ENCODE data around the gene ABCA9.

ABCA9 gene, protein sequence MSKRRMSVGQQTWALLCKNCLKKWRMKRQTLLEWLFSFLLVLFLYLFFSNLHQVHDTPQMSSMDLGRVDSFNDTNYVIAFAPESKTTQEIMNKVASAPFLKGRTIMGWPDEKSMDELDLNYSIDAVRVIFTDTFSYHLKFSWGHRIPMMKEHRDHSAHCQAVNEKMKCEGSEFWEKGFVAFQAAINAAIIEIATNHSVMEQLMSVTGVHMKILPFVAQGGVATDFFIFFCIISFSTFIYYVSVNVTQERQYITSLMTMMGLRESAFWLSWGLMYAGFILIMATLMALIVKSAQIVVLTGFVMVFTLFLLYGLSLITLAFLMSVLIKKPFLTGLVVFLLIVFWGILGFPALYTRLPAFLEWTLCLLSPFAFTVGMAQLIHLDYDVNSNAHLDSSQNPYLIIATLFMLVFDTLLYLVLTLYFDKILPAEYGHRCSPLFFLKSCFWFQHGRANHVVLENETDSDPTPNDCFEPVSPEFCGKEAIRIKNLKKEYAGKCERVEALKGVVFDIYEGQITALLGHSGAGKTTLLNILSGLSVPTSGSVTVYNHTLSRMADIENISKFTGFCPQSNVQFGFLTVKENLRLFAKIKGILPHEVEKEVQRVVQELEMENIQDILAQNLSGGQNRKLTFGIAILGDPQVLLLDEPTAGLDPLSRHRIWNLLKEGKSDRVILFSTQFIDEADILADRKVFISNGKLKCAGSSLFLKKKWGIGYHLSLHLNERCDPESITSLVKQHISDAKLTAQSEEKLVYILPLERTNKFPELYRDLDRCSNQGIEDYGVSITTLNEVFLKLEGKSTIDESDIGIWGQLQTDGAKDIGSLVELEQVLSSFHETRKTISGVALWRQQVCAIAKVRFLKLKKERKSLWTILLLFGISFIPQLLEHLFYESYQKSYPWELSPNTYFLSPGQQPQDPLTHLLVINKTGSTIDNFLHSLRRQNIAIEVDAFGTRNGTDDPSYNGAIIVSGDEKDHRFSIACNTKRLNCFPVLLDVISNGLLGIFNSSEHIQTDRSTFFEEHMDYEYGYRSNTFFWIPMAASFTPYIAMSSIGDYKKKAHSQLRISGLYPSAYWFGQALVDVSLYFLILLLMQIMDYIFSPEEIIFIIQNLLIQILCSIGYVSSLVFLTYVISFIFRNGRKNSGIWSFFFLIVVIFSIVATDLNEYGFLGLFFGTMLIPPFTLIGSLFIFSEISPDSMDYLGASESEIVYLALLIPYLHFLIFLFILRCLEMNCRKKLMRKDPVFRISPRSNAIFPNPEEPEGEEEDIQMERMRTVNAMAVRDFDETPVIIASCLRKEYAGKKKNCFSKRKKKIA (N-terminal part only)

DNA sequence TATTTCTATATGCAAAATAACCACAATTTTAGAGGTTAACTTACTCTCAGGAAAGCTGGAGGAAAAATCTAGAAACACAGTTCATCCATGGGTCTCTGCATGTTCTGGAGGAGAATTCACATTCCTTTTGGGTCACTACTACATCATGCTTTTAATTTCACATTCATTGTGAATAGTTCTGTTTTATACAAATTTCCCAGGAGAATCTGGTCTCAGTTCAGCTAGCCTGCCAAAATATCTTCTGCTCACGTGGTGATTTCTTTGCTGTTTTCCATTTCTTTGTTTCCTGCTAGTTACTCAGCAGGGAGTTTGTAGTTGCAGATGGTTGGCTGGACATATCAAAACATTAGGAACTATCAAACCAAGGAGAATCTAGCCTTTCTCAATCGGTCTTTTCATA lies at the start of gene ABCA9:
Gene ABCA9 (minus strand): TSS at position 106 of the 400 bp plus-strand sequence. CDS start 9,801 bp downstream, outside the sequence.
- TF ChIP-seq, protein P1, sequence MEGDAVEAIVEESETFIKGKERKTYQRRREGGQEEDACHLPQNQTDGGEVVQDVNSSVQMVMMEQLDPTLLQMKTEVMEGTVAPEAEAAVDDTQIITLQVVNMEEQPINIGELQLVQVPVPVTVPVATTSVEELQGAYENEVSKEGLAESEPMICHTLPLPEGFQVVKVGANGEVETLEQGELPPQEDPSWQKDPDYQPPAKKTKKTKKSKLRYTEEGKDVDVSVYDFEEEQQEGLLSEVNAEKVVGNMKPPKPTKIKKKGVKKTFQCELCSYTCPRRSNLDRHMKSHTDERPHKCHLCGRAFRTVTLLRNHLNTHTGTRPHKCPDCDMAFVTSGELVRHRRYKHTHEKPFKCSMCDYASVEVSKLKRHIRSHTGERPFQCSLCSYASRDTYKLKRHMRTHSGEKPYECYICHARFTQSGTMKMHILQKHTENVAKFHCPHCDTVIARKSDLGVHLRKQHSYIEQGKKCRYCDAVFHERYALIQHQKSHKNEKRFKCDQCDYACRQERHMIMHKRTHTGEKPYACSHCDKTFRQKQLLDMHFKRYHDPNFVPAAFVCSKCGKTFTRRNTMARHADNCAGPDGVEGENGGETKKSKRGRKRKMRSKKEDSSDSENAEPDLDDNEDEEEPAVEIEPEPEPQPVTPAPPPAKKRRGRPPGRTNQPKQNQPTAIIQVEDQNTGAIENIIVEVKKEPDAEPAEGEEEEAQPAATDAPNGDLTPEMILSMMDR (IDR thresholded peaks at IDR 0.05; ENCODE audit: extremely low read depth, insufficient read depth, missing control alignments): no peak
- DNase-seq (ENCODE audit: low spot score): no peak
- in situ Hi-C loops (cut with MboI; ENCODE audit: low pct_unique_long_range_greater_than_20kb, low sequenced_read_pairs, unreplicated experiment): no loop called here

DNA sequence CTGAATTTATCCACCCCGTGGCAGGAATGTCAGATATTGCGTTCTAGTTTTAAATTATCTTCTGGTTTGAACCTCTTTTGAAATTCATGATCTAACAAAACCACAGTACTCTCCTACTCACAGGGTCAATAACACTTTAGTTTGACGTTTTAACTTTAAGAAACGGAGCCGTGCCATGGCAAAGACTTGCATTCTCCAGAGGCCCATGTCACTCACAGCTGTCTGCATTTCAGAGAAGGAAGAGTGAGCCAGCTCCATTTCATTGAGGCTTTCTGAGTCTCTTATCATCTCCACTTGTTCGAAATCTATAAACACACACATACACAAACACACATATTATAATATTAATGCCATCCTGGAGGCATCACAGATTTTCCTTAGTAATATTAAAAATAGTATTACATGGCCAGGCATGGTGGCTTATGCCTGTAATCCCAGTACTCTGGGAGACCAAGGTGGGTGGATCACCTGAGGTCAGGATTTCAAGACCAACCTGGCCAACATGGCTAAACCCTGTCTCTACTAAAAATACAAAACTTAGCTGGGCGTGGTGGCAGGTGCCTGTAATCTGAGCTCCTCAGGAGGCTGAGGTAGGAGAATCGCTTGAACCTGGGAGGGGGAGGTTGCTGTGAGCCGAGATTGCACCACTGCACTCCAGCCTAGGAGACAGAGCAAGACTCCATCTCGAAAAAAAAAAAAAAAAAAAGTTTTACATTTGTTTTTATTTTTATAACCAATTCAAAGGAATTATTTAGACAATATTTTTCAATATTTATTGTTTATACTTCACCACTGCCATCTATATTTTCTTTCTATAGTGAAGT lies 45.4 kb upstream of the ABCA9 start:
- DNase-seq (ENCODE audit: low spot score): no peak
- TF ChIP-seq, protein P1 (IDR thresholded peaks at IDR 0.05; ENCODE audit: extremely low read depth, insufficient read depth, missing control alignments): no peak
- in situ Hi-C loops (cut with MboI; ENCODE audit: low pct_unique_long_range_greater_than_20kb, low sequenced_read_pairs, unreplicated experiment): no loop called here

DNA sequence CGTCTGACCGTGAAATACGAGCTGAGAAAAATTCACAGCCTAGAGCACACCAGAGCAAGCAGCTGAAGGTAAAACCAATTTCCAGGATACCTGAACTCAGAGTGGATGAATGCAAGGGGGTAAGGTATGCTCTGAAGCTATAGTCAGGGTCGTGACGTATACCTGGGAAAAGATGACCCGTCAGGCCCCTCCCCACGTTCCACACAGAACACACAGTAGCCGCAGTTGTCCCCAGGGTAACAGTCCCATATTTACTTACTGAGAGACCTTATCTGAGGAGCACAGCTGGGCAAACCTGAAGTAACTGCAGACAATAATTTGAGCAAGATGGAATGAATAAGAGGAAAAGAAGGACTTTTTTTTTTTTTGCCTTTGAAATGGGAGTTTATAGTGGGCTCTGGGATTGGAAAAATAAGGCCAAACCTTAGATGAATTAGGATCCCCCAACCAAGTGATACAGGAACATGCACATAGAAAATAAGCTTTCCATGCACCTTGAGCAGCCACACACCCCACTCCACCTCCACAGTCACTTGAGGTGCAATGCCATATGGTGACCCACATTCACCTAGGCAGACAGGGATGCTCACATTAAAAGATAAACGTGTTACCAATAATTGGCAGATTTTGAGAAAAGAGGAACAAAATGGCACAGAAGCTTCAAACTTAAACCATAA lies 43.0 kb upstream of the ABCA9 start:
- in situ Hi-C loops (cut with MboI; ENCODE audit: low pct_unique_long_range_greater_than_20kb, low sequenced_read_pairs, unreplicated experiment): no loop called here
- no peak for DNase-seq (ENCODE audit: low spot score)
- TF ChIP-seq, protein P1 (IDR thresholded peaks at IDR 0.05; ENCODE audit: extremely low read depth, insufficient read depth, missing control alignments): no peak

DNA sequence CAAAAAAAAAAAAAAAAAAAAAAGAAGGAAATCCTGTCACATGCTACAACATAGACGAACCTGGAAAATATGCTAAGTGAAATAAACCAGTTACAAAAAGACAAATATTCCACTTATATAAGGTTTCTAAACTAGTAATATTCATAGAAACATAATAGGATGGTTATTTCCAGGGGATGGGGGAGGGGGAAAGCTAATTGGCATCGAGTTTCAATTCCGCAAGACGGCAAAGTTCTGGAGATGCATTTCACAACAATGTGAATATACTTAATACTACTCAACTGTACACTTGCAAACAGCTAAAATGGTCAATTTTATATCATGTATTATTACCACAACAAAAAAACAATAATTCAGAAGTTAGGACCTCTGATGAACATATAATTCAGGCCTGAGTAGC lies 37.9 kb upstream of the ABCA9 start:
- TF ChIP-seq, protein P1 (IDR thresholded peaks at IDR 0.05; ENCODE audit: extremely low read depth, insufficient read depth, missing control alignments): no peak
- no peak for DNase-seq (ENCODE audit: low spot score)
- in situ Hi-C loops (cut with MboI; ENCODE audit: low pct_unique_long_range_greater_than_20kb, low sequenced_read_pairs, unreplicated experiment): no loop called here

DNA sequence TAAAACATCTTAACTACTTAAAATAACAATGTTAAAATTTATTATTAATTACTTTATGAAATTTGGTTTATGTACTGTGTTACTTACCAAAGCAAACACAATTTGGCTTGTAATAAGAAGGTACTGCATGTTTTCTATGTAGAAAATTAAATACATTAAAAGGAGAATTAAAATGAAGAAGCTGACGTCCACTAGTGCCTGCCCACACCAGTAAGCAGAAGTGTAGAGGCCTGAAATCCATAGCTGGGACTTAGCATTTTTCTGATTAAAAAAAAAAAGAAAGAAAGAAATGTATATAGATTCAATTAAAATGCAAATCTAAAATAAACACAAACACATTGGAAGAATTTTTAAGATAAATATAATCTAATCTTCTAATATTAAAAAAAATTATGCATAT lies 35.8 kb upstream of the ABCA9 start:
- in situ Hi-C loops (cut with MboI; ENCODE audit: low pct_unique_long_range_greater_than_20kb, low sequenced_read_pairs, unreplicated experiment): no loop called here
- DNase-seq (ENCODE audit: low spot score): no peak
- TF ChIP-seq, protein P1 (IDR thresholded peaks at IDR 0.05; ENCODE audit: extremely low read depth, insufficient read depth, missing control alignments): no peak

All from GM13977 (cell line).